Rectal smooth muscle tissue (tissue), 1 donor: Measurements from ENCODE around the gene NDE1.
A peak's percentile ranks its signal among the peaks of the same experiment; 100 is the strongest.
"Not testable (repeated sequence)": the region's sequence is repeated elsewhere in the genome, so short reads cannot be mapped to it uniquely, and the experiment has no call there.

Experiments
- H3K27ac ChIP-seq: one replicate; pipeline ENCODE4 v1.7.0; 2013; ENCODE audit warnings: low read depth, low read length, inconsistent platforms
- H3K27me3 ChIP-seq: one replicate; pipeline ENCODE4 v1.7.0; 2013; ENCODE audit warnings: low read length; ENCODE audit not compliant: control insufficient read depth, insufficient read depth
- H3K36me3 ChIP-seq: one replicate; pipeline ENCODE4 v1.7.0; 2013; ENCODE audit warnings: low read length; ENCODE audit not compliant: control insufficient read depth, insufficient read depth
- H3K4me1 ChIP-seq: one replicate; pipeline ENCODE4 v1.7.0; 2013; ENCODE audit warnings: low read length; ENCODE audit not compliant: control insufficient read depth, insufficient read depth
- H3K4me3 ChIP-seq: one replicate; pipeline ENCODE4 v1.7.0; 2013; ENCODE audit warnings: low read length
- H3K9ac ChIP-seq: one replicate; pipeline ENCODE4 v1.7.0; 2013; ENCODE audit warnings: low read length

NDE1 gene

DNA sequence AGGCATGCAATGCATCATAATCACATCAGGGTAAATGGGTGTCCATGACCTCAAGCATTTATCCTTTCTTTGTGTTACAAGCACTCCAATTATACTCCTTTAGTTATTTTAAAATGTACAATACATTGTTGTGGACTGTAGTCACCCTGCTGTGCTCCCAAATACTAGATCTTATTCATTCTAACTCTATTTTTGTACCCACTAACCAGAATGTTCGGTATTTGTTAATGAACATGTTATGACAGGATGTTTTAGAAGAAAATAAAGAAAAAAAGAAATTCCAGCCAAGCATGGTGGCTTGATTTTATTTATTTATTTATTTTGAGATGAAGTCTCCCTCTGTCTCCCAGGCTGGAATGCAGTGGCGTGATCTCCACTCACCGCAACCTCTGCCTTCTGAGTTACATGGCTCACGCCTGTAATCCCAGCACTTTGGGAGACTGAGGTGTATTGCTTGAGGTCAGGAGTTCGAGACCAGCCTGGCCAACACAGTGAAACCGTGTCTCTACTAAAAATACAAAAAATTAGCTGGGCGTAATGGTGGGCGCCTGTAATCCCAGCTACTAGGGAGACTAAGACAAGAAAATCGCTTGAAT lies 1.8 kb upstream of the NDE1 start:
- H3K4me3 ChIP-seq = no peak overlapping the region
- no peak overlapping the region for H3K27ac ChIP-seq
- H3K9ac ChIP-seq = no peak overlapping the region
- H3K4me1 ChIP-seq = peaks cover 7% of the 10 kb centered on the region
- no peaks in the 10 kb centered on the region for H3K36me3 ChIP-seq
- no peaks in the 10 kb centered on the region for H3K27me3 ChIP-seq

DNA sequence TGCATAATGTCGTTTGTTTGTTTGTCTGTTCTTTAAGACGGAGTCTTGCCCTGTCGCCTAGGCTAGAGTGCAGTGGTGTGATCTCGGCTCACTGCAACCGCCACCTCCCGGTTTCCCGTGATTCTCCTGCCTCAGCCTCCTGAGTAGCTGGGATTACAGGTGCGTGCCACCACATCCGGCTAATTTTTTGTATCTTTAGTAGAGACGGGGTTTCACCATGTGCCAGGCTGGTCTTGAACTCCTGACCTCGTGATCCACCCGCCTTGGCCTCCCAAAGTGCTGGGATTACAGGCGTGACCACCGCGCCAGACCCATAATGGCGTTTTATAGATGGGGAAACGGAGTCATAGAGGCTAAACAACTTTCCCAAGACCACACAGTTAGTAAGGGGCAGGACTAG lies 734 bp upstream of the NDE1 start:
- not testable (repeated sequence) for H3K4me1 ChIP-seq, H3K36me3 ChIP-seq, H3K27me3 ChIP-seq, H3K9ac ChIP-seq
- Histone ChIP-seq H3K4me3 (peak overlapping the region; percentile 51), H3K27ac (peak overlapping the region; percentile 38)

DNA sequence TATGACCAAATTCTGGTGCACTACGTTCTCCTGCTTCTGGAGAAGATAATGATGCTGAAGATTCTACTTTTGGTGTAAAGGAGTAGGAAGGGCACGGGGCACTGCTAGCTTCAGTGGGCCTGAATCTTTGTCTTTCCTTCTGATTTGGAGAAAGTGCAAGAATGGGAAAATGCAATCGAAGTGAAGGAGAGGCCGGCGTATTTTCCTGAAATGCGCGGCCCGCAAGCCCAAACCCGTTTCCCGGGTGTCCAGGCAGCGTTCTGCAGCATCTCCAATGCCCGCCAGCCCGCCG lies 372 bp upstream of the NDE1 start:
- Histone ChIP-seq H3K36me3 (no peaks in the 10 kb centered on the region), H3K27ac (peak overlapping the region; percentile 38), H3K4me3 (peak overlapping the region; percentile 51), H3K27me3 (no peaks in the 10 kb centered on the region), H3K9ac (no peak overlapping the region), H3K4me1 (peaks cover 7% of the 10 kb centered on the region)

DNA sequence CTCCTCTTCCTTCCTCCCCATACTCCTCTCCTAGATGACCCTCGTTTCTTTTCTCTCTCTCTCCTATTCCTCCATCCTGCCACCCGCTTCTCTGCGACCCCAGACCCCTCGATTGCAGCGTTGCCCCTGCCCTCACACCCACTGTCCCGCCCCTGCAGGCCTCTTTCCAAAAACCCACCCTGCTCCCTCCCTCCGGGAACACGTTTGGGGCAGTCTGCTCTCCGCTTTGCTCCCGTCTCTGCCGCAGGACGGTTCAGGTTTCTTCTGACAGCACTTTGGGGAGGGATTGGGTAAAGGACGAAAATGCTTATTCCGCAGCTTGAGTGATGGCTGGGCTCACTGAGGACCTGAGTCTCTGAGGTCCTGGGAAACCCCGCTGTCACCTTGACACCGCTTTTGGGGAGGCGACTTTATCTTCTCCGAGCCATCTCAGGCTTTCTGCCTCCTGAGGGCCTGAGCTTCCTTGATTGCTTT lies 690 bp downstream of the NDE1 start:
- no peaks in the 10 kb centered on the region for H3K27me3 ChIP-seq
- peaks cover 7% of the 10 kb centered on the region for H3K4me1 ChIP-seq
- H3K27ac ChIP-seq = peak overlapping the region; percentile 87
- H3K9ac ChIP-seq = peak overlapping the region; percentile 97
- peak overlapping the region; percentile 95 for H3K4me3 ChIP-seq
- no peaks in the 10 kb centered on the region for H3K36me3 ChIP-seq

DNA sequence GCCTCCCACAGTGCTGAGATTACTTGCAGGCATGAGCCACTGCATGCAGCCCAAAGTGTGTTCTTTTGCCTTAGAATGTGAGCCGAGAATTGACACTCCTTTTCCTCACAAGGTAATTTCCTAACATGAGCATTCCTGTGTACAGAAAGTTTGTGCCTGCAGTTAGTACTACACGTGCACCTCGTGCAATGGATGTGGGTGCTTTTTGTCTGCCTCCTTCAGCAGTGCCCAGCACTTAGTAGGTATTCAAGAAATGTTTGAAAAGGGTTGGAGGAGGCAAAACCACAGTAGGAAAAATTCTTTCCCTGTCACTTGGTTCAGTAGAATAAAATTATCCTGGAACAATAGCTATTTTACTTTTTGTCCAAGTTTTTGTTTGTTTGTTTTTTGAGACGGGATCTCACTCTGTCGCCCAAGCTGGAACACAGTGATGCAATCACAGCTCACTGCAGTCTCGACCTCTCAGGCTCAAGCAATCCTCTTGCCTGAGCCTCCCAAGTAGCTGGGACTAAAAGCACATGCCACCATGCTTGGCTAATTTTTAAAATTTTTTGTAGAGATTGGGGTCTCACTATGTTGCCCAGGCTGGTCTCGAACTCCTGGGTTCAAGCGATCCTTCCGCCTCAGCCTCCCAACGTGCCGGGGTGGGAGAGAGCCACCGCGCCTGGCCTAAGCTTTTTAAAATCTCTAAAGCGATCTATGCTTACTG lies 2.4 kb downstream of the NDE1 start:
- Histone ChIP-seq H3K27me3 (no peaks in the 10 kb centered on the region), H3K4me3 (no peak overlapping the region), H3K36me3 (no peaks in the 10 kb centered on the region), H3K27ac (peak overlapping the region; percentile 51), H3K4me1 (peaks cover 7% of the 10 kb centered on the region), H3K9ac (no peak overlapping the region)

DNA sequence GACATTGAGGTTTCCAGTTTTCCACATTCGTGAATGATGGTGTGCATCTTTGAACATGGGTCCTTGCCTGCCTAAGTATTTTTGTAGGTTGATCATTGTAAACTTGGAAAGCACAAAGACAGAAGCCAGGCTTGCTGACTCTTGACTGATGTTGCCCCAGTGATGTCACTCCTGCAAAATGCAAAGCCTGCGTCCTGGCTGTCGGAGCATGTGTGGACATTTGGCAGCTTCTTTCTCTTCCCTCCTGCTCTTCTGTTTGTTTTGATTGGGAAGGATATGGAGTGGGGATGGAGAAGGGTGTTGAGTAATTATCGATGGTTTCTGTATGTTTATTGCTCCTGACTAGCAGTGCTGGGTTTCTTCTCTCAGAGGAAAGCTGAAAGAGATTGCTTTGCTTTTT lies 3.2 kb downstream of the NDE1 start:
- Histone ChIP-seq H3K27me3 (no peaks in the 10 kb centered on the region), H3K4me3 (no peak overlapping the region), H3K9ac (no peak overlapping the region), H3K36me3 (no peaks in the 10 kb centered on the region), H3K27ac (peak overlapping the region; percentile 51), H3K4me1 (peaks cover 7% of the 10 kb centered on the region)

DNA sequence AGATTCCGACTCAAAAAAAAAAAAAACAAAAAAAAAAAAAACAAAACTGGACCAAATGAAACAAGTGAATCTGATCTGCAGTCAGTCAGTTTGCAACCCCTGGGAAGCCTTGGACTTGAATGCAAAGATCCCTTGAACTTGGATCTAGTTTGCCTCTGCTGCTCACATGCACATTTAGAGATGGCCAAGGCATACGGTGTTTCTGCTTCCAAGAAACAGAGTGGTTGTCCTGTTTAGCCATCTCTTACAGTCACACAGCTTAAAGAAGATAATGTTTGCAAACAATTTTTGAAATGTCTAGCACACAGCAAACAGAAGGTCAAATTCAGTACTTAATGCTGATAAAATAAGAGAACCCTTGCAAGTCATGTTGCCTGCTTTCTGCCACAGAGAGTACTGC lies 4.5 kb downstream of the NDE1 start:
- Histone ChIP-seq H3K9ac (no peak overlapping the region), H3K4me3 (no peak overlapping the region), H3K27me3 (no peaks in the 10 kb centered on the region), H3K27ac (no peak overlapping the region), H3K36me3 (no peaks in the 10 kb centered on the region), H3K4me1 (peaks cover 6% of the 10 kb centered on the region)

DNA sequence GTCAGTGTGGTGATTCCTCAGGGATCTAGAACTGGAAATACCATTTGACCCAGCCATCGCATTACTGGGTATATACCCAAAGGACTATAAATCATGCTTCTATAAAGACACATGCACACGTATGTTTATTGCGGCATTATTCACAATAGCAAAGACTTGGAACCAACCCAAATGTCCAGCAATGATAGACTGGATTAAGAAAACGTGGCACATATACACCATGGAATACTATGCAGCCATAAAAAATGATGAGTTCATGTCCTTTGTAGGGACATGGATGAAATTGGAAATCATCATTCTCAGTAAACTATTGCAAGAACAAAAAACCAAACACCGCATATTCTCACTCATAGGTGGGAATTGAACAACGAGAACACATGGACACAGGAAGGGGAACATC lies 5.5 kb downstream of the NDE1 start:
- not testable (repeated sequence) for H3K4me3 ChIP-seq, H3K27me3 ChIP-seq, H3K27ac ChIP-seq, H3K9ac ChIP-seq, H3K4me1 ChIP-seq, H3K36me3 ChIP-seq

DNA sequence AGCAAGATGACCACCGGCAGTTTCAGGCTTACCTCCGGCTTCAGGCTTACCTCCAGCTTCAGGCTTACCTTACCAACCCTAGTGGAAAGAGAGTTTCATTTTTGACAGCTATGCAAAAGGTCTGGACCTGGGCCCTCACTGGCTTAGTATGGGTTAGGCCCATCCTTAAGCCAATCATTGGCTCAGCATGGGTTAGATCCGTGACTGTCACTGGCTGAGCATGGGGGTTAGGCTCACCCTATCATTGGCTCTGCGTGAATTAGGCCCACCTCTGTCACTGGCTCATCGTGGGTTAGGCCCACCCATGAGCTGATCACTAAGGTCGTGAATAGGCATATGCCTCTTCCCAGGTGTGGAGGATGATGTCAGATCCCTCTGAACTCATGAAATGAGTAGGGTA lies 8.1 kb downstream of the NDE1 start:
- no peak overlapping the region for H3K27ac ChIP-seq
- no peak overlapping the region for H3K4me3 ChIP-seq
- no peaks in the 10 kb centered on the region for H3K27me3 ChIP-seq
- no peak overlapping the region for H3K9ac ChIP-seq
- no peaks in the 10 kb centered on the region for H3K4me1 ChIP-seq
- H3K36me3 ChIP-seq = no peaks in the 10 kb centered on the region

DNA sequence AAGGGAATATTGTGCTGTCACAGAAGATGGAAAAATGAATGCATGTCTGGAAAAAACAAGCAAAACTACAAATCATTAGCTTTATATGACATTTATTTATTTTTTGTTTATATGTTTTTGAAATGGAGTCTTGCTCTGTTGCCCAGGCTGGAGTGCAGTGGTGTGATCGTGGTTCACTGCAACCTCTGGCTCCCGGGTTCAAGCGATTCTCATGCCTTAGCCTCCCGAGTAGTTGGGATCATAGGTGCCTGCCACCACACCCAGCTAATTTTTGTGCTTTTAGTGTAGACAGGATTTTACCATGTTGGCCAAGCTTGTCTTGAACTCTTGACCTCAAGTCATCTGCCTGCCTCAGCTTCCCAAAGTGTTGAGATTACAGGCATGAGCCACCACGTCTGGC lies 8.5 kb downstream of the NDE1 start:
- Histone ChIP-seq H3K36me3 (no peaks in the 10 kb centered on the region), H3K9ac (no peak overlapping the region), H3K4me3 (no peak overlapping the region), H3K4me1 (no peaks in the 10 kb centered on the region), H3K27ac (no peak overlapping the region), H3K27me3 (no peaks in the 10 kb centered on the region)

DNA sequence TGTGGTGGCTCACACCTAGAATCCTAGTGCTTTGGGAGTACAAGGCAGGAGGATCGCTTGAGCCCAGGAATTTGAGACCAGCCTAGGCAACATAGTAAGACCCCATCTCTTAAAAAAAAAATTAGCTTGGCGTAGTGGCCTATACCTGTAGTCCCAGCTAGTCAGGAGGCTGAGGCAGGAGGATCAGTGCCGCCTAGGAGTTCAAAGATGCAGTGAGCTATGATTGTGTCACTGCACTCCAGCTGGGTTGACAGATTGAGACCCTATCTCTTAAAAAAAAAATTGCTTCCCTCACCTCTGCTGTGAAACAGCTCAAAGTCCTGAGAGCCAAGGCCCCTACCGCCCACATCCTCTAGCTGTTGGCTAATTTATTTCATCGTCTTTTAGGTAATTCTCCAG lies 10.2 kb downstream of the NDE1 start:
- no peaks in the 10 kb centered on the region for H3K36me3 ChIP-seq
- no peaks in the 10 kb centered on the region for H3K4me1 ChIP-seq
- H3K27me3 ChIP-seq = no peaks in the 10 kb centered on the region
- no peak overlapping the region for H3K4me3 ChIP-seq
- H3K27ac ChIP-seq = peak overlapping the region; percentile 28
- H3K9ac ChIP-seq = no peak overlapping the region

DNA sequence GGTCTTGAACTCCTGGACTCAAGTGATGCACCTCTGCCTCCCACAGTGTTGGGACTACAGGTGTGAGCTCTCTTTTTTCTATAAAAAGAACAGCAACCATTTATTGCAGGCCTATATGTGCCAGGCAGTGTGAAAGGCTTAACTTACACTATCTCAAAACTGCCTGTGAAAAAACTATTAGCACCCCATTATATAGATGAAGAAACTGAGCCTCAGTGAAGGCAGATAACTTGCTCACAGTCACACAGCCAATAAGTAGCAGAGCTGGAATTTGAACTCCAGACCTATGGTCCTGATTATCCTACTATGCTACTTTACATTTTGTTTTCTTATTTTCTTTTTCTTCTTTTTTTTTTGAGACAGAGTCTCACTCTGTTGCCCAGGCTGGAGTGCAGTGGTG lies 15.1 kb downstream of the NDE1 start:
- Histone ChIP-seq H3K36me3 (peaks cover 11% of the 10 kb centered on the region), H3K4me1 (no peaks in the 10 kb centered on the region), H3K9ac (no peak overlapping the region), H3K4me3 (no peak overlapping the region), H3K27me3 (no peaks in the 10 kb centered on the region), H3K27ac (no peak overlapping the region)

DNA sequence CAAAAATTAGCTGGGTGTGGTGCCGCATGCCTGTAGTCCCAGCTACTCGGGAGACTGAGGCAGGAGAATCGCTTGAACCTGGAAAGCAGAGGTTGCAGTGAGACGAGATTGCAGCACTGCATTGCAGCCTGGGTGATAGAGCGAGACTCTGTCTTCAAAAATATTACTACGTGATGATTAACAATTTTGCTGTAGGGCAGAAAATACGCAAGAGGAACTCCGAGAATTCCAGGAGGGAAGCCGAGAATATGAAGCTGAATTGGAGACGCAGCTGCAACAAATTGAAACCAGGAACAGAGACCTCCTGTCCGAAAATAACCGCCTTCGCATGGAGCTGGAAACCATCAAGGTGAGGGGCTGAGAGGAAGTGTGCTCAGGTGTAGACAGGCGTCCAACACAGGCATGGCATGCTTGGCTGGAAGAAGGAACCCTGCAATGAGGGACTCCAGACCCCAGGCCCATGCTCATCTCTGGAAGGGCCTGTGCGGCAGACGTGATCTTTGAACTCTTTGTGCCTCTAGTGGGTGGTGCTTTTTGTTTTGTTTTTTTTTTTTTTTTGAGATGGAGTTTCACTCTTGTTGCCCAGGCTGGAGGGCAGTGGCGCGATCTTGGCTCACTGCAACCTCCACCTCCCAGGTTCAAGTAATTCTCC lies 17.2 kb downstream of the NDE1 start:
- no peak overlapping the region for H3K27ac ChIP-seq
- H3K9ac ChIP-seq = no peak overlapping the region
- no peaks in the 10 kb centered on the region for H3K27me3 ChIP-seq
- peaks cover under 1% of the 10 kb centered on the region for H3K4me1 ChIP-seq
- no peak overlapping the region for H3K4me3 ChIP-seq
- H3K36me3 ChIP-seq = peaks cover 13% of the 10 kb centered on the region
